Panc1 (cell line): ENCODE results near the gene SMAP1.

Source experiments
- CTCF ChIP-seq: fragments of 450-650 bp; IDR thresholded peaks from 2 replicates; pipeline ENCODE4 v1.5.1; 2017; ENCODE audit warnings: mild to moderate bottlenecking
- POLR2AphosphoS5 ChIP-seq: IDR thresholded peaks from 2 replicates; pipeline ENCODE4 v1.6.1; 2012; ENCODE audit warnings: mild to moderate bottlenecking, low read depth, low read length, moderate library complexity
- REST ChIP-seq, 2 experiments: IDR thresholded peaks; 2 replicates each; pipeline ENCODE4 v1.6.1; 2011 to 2012; ENCODE audit warnings: low read depth in 2 of 2, control low read depth in 1 of 2, low read length in 1 of 2, mild to moderate bottlenecking in 1 of 2, moderate library complexity in 1 of 2; ENCODE audit not compliant: insufficient read depth in 1 of 2
- SIN3A ChIP-seq: IDR thresholded peaks from 2 replicates; pipeline ENCODE4 v1.6.1; 2012; ENCODE audit warnings: low read depth, mild to moderate bottlenecking, low read length, moderate library complexity, borderline replicate concordance; ENCODE audit not compliant: insufficient read depth

GRCh38 chr6:70834520-70834919 is 166.8 kb downstream of the SMAP1 start:
- TF ChIP-seq CTCF = no peak
- no peak for TF ChIP-seq POLR2AphosphoS5
- TF ChIP-seq REST (IDR thresholded peaks at IDR 0.05; ENCODE audit: insufficient read depth in 1 of 2, low read depth in 2 of 2, low read length in 1 of 2) = no peak
- no peak for TF ChIP-seq SIN3A
